ENCODE results near the gene ZNF107.
"Not testable (repeated sequence)": the region's sequence is repeated elsewhere in the genome, so short reads cannot be mapped to it uniquely, and the experiment has no call there.

The ZNF107 gene

DNA sequence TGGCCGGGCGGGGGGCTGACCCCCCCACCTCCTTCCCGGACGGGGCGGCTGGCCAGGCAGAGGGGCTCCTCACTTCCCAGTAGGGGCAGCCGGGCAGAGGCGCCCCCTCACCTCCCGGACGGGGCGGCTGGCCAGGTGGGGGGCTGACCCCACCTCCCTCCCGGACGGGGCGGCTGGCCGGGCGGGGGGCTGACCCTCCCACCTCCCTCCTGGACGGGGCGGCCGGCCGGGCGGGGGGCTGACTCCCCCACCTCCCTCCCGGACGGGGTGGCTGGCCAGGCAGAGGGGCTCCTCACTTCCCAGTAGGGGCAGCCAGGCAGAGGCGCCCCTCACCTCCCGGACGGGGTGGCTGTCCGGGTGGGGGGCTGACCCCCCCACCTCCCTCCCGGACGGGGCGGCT, 72.5 kb downstream of the ZNF107 start:
- not testable (repeated sequence) for DNase-seq

DNA sequence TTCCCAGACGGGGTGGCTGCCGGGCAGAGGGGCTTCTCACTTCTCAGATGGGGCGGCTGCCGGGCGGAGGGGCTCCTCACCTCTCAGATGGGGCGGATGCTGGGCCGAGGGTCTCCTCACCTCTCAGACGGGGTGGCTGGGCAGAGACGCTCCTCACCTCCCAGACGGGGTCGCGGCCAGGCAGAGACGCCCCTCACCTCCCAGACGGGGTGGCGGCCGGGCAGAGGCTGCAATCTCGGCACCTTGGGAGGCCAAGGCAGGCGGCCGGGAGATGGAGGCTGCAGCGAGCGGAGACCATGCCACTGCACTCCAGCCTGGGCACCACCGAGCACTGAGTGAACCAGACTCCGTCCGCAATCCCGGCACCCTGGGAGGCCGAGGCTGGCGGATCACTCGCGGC, 73.0 kb downstream of the ZNF107 start:
- not testable (repeated sequence) for DNase-seq

DNA sequence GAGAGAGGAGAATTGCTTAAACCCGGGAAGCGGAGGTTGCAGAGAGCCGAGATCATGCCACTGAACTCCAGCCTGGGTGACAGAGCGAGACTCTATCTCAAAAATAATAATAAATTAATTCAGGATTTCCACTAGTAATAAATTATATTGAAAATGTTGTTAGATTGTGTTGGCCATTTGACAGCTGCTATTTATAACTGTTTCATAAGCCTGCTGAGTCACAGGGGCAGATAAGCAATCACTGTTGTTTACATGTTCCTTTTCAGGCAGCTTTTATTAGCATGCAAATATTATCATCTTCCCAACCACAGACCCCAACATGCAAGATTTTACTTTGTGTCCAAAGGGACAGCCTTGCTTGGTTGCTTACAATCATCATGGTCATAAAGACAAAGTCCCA, 78.7 kb downstream of the ZNF107 start:
- DNase-seq: no peak

DNA sequence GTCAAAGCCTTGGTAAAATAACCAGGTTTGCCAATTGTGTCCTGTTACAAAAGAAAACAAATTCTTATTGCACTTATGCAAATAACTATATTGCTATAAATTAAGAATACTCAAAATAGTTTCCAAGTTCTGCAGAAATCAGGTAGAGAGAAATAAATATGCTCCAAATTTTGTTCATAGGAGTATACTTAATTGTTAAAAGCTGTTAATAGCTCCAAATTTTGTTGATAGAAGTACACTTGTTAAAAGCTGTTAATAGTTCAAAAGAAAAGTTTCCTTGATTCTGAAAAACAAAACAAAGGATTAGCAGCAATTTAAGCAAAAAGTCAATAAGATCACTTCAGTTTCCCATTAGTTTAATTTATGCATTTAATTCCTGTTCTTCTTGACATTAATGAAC, 81.9 kb downstream of the ZNF107 start:
- no peak for DNase-seq

DNA sequence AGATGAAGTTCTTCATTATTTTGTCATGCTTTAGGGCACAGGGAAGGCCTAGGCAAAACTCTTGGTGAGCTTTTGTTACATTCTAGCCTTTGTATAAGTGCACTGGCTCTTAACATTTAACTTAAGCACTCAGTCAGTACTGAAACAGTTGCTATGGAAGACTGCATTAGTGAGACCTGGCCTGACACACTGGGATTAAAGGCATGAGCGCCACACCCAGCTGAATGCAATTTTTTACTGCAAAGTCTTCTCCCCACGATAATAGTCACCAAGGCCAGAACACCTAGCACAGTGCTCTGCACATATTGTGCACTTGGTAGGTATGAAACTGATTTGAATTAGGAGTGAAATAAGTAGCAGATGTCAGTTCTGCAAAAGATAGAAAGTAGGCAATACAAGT, 87.1 kb downstream of the ZNF107 start:
- no peak for DNase-seq

DNA sequence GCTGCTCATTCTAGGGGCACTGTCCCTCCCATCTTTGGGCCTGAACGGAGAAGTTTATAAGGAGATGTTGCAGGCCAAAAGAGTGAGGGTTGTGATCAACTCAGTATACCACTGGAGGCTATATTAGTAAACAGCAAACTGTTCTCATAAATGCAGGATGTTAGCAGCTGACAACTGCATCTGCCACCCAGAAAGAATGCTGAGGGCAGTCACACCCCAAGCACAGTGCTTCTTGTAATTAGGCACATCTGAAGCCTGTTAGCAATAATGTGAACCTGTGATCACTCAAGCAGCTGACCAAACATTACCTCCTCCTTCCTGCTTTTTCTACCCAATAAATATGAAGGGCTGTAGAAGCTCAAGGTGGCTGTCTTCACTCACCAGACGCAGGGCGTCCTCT, 89.9 kb downstream of the ZNF107 start:
- no peak for DNase-seq

DNA sequence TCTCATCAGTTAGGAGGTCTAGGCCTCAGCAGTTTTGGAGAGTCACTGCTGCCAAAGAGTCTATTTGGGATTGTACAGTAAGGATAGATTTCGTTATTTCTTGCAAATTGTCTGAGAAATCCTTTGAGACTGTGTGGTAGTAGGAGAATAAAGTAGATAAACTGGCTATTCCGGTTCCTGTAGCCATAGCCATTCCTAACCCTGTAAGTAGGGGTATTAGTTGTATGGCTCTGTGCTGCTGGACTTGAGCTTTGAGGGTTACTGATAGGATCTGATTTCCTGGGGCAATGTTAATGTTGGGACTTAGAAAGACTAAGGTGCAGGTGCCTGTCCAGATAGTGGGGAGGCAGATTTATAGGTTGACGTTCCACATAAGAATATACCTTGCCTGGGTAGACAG, 92.2 kb downstream of the ZNF107 start:
- DNase-seq: no peak

Measured in stimulated activated CD8-positive, alpha-beta memory T cell treated with anti-CD3 and anti-CD28 coated beads, Interleukin-4, amount 100 ng/mL, for 48 hours (primary cell).